Measurements from ENCODE around the gene PTPRCAP. TPM values are rescaled to one million over a fixed set of nuclear protein-coding genes. Genes with fewer than 3 reads are reported as not detected.

The PTPRCAP gene
- polyA plus RNA-seq, 1 donor = 6.8 TPM

DNA sequence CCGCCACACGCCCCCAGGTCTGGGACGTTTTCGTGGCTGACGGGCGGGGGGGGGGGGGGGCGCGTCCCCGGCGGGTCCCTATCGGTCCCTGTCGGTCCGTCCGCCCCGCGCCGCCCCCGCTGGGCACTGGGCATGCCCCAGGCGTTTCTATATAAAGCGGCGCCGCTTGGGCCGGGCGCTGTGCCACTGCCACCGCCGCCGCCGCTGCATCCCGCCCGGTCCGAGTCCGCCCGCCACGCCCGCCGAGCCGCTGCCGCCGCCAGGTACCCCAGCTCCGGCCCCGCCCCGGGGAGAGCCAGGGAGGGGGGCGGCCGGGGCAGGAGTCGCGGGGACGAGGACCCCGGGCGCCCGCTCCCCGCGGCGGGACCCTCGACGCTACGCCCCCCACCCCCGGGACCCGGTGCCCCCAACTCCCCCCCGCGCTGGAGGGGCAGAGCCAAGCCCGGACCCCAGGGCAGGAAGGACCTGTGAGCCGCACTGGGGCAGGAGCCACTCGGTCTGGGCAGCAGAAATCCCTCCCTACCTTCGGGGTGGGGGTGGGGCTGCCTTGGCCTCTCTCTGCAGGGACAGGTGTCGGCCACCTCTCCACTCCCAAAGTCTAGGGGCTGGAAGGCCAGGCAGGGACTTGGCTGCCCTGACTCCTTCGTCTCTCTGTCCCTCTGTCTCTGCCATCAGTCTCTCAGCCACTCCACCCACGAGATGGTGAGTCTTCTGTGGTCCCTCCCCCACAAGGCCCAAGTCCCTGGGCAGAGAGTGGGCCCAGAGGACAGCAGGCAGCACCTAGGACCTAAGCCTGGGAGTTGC is 21.8 kb downstream of the PTPRCAP start, which contains the start of gene CARNS1:
Gene CARNS1 (plus strand): TSS at position 178 of the 804 bp plus-strand sequence. CDS start 522 bp downstream, at position 700.
- H3K27ac ChIP-seq (ENCODE audit: low read length) = no peak within 1 kb of the TSS
- H3K9me3 ChIP-seq (ENCODE audit: control insufficient read depth, low read depth, low read length) = peaks cover 4% of the 10 kb centered on the region
- H3K27me3 ChIP-seq (ENCODE audit: control insufficient read depth, insufficient read depth, low read length) = peaks cover 25% of the 10 kb centered on the region
- no peak for DNase-seq
- H3K4me1 ChIP-seq (ENCODE audit: control insufficient read depth, insufficient read depth, low read length) = peaks cover 18% of the 10 kb centered on the region
- no peak within 1 kb of the TSS for H3K4me3 ChIP-seq (ENCODE audit: low read length)
- WGBS (ENCODE audit: insufficient coverage, low lambda C conversion rate) = no CpG with 5 or more reads among the region's 67 CpGs
- H3K36me3 ChIP-seq (ENCODE audit: control insufficient read depth, insufficient read depth, low read length) = no peaks in the 10 kb centered on the region

DNA sequence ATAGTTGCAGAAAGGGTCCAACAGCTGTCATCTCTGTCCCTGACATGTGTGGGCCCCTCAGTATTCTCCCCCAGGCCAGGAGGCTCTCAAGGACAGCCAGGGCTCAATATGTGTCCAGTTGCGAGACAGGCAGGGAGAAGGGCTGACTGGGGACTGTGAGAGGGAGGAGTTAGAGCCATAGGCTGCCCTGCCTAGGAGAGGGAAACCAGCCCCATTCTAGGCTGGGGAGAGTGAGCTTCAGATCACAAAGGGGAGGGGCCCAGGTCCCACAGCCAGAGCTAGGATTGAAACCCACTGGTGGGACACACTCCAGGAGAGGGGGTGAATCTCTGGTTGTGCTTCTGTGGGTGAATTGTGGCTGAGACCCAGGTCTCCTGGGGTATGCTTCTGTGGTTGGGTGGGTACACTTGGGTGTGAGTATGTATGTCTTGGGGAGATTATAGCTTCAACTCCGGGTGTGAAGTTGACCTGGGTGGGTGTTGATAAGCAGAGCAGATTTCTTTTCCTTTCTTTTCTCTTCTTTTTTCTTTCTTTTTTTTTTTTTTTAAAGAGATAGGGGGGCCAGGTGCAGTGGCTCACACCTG is 24.1 kb downstream of the PTPRCAP start:
- H3K36me3 ChIP-seq (ENCODE audit: control insufficient read depth, insufficient read depth, low read length) = no peaks in the 10 kb centered on the region
- peaks cover 38% of the 10 kb centered on the region for H3K27me3 ChIP-seq (ENCODE audit: control insufficient read depth, insufficient read depth, low read length)
- H3K9me3 ChIP-seq (ENCODE audit: control insufficient read depth, low read depth, low read length) = peaks cover 4% of the 10 kb centered on the region
- H3K4me3 ChIP-seq (ENCODE audit: low read length) = no peak overlapping the region
- peaks cover 11% of the 10 kb centered on the region for H3K4me1 ChIP-seq (ENCODE audit: control insufficient read depth, insufficient read depth, low read length)
- DNase-seq = no peak
- 43% methylated on average over 1 of the region's 2 CpGs for WGBS (ENCODE audit: insufficient coverage, low lambda C conversion rate)
- H3K27ac ChIP-seq (ENCODE audit: low read length) = no peak overlapping the region

DNA sequence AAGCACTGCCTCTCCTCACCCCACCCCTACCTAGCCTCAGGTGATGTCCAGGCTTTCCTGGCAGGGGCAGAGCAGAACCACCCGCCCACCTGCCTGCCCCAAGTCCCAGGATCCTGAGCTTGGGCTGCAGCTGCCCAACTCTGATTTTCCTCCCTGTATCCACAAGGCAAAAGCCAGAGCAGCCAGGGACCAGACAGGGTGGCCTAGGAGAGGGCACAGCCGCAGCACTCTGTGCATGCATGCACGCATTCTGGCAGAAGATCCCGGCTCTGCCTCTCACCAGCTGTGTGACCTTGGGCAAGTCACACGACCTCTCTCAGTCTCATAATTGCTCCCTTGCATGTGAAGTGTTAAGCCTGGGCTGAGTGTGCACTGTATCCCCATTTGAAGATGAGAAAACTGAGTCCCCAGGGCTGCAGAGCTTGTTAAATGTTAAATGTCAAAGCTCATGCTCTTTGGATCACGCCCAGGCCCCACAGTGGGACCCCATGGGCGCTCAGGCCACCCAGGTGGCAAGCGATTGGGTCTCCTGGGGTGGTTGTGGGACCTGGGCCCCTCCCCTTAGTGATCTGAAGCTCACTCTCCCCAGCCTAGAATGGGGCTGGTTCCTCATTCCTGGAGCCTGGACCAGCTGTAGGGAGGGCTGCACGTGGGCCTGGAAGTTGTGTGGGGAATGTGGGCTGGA is 24.8 kb downstream of the PTPRCAP start:
- Histone ChIP-seq H3K4me1 (ENCODE audit: control insufficient read depth, insufficient read depth, low read length) (peaks cover 11% of the 10 kb centered on the region), H3K4me3 (ENCODE audit: low read length) (no peak overlapping the region), H3K36me3 (ENCODE audit: control insufficient read depth, insufficient read depth, low read length) (no peaks in the 10 kb centered on the region), H3K27ac (ENCODE audit: low read length) (no peak overlapping the region), H3K27me3 (ENCODE audit: control insufficient read depth, insufficient read depth, low read length) (peaks cover 41% of the 10 kb centered on the region), H3K9me3 (ENCODE audit: control insufficient read depth, low read depth, low read length) (peaks cover 4% of the 10 kb centered on the region)
- WGBS (ENCODE audit: insufficient coverage, low lambda C conversion rate) = no CpG with 5 or more reads among the region's 9 CpGs
- no peak for DNase-seq

DNA sequence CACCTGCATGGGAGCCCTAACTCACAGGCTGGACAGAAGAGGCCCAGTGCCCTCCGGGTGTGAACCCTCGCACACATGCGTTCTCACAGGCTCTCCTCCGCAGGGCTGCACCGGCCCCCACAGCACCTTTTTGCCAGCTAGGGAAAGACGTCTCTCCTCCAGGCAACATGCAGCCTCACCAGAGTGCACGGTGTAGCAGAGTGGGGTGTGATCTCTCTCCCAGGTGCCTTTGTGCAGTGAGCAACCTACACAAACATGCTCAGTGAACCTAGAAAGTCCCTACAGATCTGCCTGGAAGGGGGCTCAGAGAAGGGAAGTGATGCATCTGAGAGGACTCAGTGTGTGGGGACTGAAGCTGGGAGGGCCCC is 25.7 kb downstream of the PTPRCAP start:
- peaks cover 11% of the 10 kb centered on the region for H3K4me1 ChIP-seq (ENCODE audit: control insufficient read depth, insufficient read depth, low read length)
- H3K36me3 ChIP-seq (ENCODE audit: control insufficient read depth, insufficient read depth, low read length) = no peaks in the 10 kb centered on the region
- H3K4me3 ChIP-seq (ENCODE audit: low read length) = no peak overlapping the region
- no peak for DNase-seq
- H3K27me3 ChIP-seq (ENCODE audit: control insufficient read depth, insufficient read depth, low read length) = peaks cover 41% of the 10 kb centered on the region
- no peak overlapping the region for H3K27ac ChIP-seq (ENCODE audit: low read length)
- WGBS (ENCODE audit: insufficient coverage, low lambda C conversion rate) = no CpG with 5 or more reads among the region's 7 CpGs
- H3K9me3 ChIP-seq (ENCODE audit: control insufficient read depth, low read depth, low read length) = no peaks in the 10 kb centered on the region

DNA sequence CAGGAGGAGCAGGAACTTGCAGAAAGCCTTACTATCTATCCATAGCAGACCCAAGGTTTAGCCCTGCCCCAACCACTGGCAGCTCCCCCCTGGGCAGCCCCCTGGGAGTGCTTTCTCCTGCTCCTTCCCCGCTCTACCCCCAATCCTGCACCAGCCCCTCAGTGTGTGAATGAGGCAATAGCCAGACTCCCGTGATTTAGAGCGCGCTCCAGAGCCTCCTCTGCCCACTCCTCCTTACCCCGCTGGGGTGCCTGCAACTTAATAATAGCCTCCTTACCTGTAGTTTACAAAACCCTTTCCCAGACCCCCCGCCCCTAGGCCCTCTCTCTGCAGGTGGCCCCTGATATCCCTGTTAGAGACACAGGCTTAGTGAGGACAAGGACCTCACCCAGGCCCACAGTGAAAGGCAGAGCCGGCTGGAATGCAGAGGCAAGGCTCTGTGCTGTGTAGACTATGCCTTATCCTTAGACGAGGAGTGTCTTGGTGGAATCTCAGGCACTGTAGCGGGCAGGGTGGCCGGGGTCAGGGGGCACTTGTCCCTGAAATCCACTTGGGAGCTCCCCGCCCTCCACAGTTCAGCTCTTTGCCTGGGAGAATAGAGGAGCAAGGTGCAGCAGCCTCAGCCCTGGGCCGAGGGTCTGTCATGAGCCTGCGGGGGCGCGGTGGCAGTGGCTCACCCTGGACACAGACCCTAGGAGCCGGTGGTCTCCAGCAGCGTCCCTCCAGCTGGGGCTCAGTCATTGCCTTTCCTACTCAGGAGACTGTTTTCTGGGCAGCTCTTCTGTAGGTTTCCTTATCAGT is 26.3 kb downstream of the PTPRCAP start:
- Histone ChIP-seq H3K27me3 (ENCODE audit: control insufficient read depth, insufficient read depth, low read length) (peaks cover 38% of the 10 kb centered on the region), H3K4me3 (ENCODE audit: low read length) (no peak overlapping the region), H3K36me3 (ENCODE audit: control insufficient read depth, insufficient read depth, low read length) (no peaks in the 10 kb centered on the region), H3K9me3 (ENCODE audit: control insufficient read depth, low read depth, low read length) (no peaks in the 10 kb centered on the region), H3K4me1 (ENCODE audit: control insufficient read depth, insufficient read depth, low read length) (peaks cover 7% of the 10 kb centered on the region), H3K27ac (ENCODE audit: low read length) (no peak overlapping the region)
- DNase-seq = no peak
- WGBS (ENCODE audit: insufficient coverage, low lambda C conversion rate) = no CpG with 5 or more reads among the region's 17 CpGs

DNA sequence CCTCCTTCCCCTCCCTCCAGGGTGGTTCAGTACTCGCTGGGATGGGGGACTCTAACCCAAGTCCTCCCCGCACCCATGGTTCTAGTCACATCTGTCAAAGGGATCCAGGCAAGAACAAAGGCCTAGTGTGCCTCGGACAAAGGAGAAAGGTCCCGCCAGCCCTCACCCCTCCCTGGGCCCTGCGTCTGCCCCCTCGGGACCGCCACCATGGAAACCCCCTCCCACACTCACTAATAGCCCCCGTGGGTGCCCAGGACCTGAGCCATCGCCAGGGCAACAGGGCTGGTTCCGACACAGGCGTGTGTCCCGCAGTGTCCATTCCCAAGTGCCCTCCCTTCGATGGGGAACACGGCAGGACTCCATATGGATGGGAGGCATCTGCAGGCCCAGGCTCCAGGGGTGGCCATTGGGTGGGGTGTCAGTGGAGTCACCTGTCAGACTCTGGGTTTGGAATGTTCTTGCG is 27.1 kb downstream of the PTPRCAP start:
- Histone ChIP-seq H3K27ac (ENCODE audit: low read length) (no peak overlapping the region), H3K36me3 (ENCODE audit: control insufficient read depth, insufficient read depth, low read length) (no peaks in the 10 kb centered on the region), H3K9me3 (ENCODE audit: control insufficient read depth, low read depth, low read length) (no peaks in the 10 kb centered on the region), H3K4me1 (ENCODE audit: control insufficient read depth, insufficient read depth, low read length) (peaks cover 8% of the 10 kb centered on the region), H3K27me3 (ENCODE audit: control insufficient read depth, insufficient read depth, low read length) (peaks cover 34% of the 10 kb centered on the region), H3K4me3 (ENCODE audit: low read length) (no peak overlapping the region)
- no peak for DNase-seq
- no CpG with 5 or more reads among the region's 15 CpGs for WGBS (ENCODE audit: insufficient coverage, low lambda C conversion rate)

DNA sequence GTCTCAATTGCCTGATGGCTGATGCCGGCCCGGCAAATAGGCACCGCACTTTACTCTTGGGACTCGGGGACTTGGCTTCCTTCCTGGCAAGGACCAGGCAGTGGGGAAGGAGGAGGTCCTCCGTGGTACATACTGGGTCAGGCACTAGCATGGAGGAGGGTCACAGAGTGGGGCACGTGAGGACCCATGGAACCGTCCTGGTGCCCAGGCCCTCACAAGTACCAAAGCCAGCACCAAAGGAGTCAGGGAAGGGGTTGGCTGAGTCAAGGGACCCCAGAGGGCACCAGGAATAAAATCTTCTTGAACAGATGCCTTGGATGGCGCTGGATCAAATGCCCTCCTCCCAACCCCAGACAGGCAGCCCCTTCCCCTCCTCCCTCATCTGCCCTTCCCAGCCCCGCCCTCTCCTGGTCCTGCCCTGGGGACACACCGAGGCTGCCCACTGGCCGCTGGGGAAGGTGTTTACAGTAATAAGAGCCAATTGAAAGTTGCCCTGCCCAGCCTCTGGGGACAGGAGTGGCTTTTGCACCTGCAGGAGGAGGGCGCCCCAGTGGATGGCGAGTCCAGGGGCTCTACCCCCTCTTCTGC is 27.6 kb downstream of the PTPRCAP start:
- H3K27ac ChIP-seq (ENCODE audit: low read length) = no peak overlapping the region
- peak in 1 of 2 donors; percentile 50 for DNase-seq
- no peak overlapping the region for H3K4me3 ChIP-seq (ENCODE audit: low read length)
- no peaks in the 10 kb centered on the region for H3K36me3 ChIP-seq (ENCODE audit: control insufficient read depth, insufficient read depth, low read length)
- H3K27me3 ChIP-seq (ENCODE audit: control insufficient read depth, insufficient read depth, low read length) = peaks cover 29% of the 10 kb centered on the region
- no CpG with 5 or more reads among the region's 13 CpGs for WGBS (ENCODE audit: insufficient coverage, low lambda C conversion rate)
- H3K4me1 ChIP-seq (ENCODE audit: control insufficient read depth, insufficient read depth, low read length) = peaks cover 8% of the 10 kb centered on the region
- no peaks in the 10 kb centered on the region for H3K9me3 ChIP-seq (ENCODE audit: control insufficient read depth, low read depth, low read length)

DNA sequence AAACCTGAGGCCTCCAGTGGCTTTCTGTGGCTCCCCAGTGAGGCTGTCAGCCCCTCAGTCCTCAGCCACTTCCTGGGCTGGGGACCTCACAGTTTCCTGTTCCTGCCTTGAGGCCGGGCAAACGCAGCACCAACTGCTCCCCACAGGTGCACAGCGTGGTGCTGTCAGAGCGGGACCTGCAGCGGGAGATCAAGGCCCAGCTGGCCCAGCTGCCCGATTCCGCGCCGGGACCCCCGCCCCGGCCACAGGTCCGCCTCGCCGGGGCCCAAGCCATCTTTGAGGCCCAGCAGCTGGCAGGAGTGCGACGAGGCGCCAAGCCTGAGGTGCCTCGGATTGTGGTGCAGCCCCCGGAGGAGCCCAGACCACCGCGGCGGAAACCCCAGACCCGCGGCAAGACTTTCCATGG is 28.2 kb downstream of the PTPRCAP start:
- Histone ChIP-seq H3K36me3 (ENCODE audit: control insufficient read depth, insufficient read depth, low read length) (no peaks in the 10 kb centered on the region), H3K9me3 (ENCODE audit: control insufficient read depth, low read depth, low read length) (no peaks in the 10 kb centered on the region), H3K4me1 (ENCODE audit: control insufficient read depth, insufficient read depth, low read length) (peaks cover 8% of the 10 kb centered on the region), H3K27me3 (ENCODE audit: control insufficient read depth, insufficient read depth, low read length) (peaks cover 25% of the 10 kb centered on the region), H3K4me3 (ENCODE audit: low read length) (no peak overlapping the region), H3K27ac (ENCODE audit: low read length) (no peak overlapping the region)
- no CpG with 5 or more reads among the region's 24 CpGs for WGBS (ENCODE audit: insufficient coverage, low lambda C conversion rate)
- DNase-seq = no peak

DNA sequence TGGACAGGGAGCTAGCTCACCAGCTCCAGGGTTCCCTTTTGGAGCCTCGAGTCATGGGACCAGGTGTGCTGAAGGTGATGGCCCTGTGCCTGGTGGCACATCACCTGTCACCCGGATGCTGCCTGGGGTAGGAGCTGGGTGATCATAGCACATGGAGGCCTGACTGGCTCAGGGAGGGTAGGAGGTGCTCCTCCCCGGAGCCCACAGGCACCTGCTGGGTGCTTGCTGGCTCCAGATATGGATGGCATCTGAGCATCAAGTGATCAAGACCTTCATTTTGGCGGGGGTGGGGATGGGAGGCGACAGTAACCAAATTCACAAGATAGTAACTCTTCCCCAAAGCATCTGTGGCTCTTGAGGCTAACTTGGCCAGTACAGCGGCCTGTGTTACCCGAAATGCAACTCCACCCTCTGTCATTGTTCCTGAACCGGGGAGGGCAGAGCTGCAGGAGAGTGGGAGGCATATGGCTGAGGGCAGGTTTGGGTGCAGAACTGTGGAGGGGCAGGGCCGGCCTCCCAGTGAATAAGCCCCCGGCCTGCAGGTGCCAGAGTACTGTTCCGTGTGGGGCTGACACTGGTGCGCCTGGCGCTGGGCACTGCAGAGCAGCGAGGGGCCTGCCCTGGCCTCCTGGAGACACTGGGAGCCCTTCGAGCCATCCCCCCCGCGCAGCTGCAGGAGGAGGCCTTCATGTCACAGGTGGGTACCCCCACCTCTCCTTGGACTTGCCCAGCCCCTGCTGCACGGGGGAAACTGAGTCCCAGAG is 28.9 kb downstream of the PTPRCAP start:
- Histone ChIP-seq H3K36me3 (ENCODE audit: control insufficient read depth, insufficient read depth, low read length) (no peaks in the 10 kb centered on the region), H3K4me1 (ENCODE audit: control insufficient read depth, insufficient read depth, low read length) (peaks cover 9% of the 10 kb centered on the region), H3K27ac (ENCODE audit: low read length) (no peak overlapping the region), H3K27me3 (ENCODE audit: control insufficient read depth, insufficient read depth, low read length) (peaks cover 25% of the 10 kb centered on the region), H3K4me3 (ENCODE audit: low read length) (no peak overlapping the region), H3K9me3 (ENCODE audit: control insufficient read depth, low read depth, low read length) (no peaks in the 10 kb centered on the region)
- 100% methylated on average over 1 of the region's 18 CpGs for WGBS (ENCODE audit: insufficient coverage, low lambda C conversion rate)
- DNase-seq = no peak

Measured in large intestine (tissue), 3 donors.